HCT116 (cell line): ENCODE measurements around the gene ANGPTL4. TPM values are rescaled to one million over a fixed set of nuclear protein-coding genes. Genes with fewer than 3 reads are reported as not detected.

Experiments used
- ATAC-seq: fragments of 200-7000 bp; cut with Tn5 transposase; 2 replicates; pipeline ENCODE4 v1.9.1; 2020; ENCODE audit warnings: mild to moderate bottlenecking, moderate library complexity
- BruUV-seq: library from RNA; stranded (reverse); fragments of 400-500 nt; replicated peaks from 2 replicates; lab custom pipeline; 2021; lab: Mats Ljungman, UMichigan
- CTCF ChIA-PET: fragments of 300-600 bp; sonication (Branson Sonifier 250); formaldehyde crosslinking; loops from one replicate; lab custom pipeline; 2021; ENCODE audit warnings: antibody characterized with exemption; lab: Charles Lee
- POLR2A ChIA-PET: fragments of 300-600, 350-600 bp; sonication (Branson Sonifier 250); formaldehyde crosslinking; loops from one replicate; lab custom pipeline; 2021; ENCODE audit warnings: antibody characterized with exemption; lab: Charles Lee
- RAD21 ChIA-PET, 2 experiments: fragments of 300-600 bp; sonication (Branson Sonifier 250); formaldehyde crosslinking; loops; one replicate each; lab custom pipeline; 2023; ENCODE audit warnings: low total read pairs in 2 of 2; ENCODE audit not compliant: uncharacterized antibody in 2 of 2, unreplicated experiment in 2 of 2, low non-redundant PET in 1 of 2; lab: Charles Lee
- DNase-seq: peaks from one replicate; pipeline ENCODE4 v3.0.0-alpha.2; 2010; ENCODE audit warnings: low read depth, low spot score
- H2AFZ ChIP-seq: fragments of 200-600 bp; shearing (Covaris generic), sonication (generic); 2 replicates; pipeline ENCODE4 v1.6.1; 2017; ENCODE audit warnings: low read depth, mixed run types, mixed read lengths, antibody characterized with exemption, low read length; ENCODE audit not compliant: poor library complexity, severe bottlenecking
- H3K27ac ChIP-seq: 2 replicates; pipeline ENCODE4 v1.5.1; 2012; ENCODE audit warnings: low read depth, low read length
- H3K27me3 ChIP-seq: fragments of 200-600 bp; sonication (generic); 2 replicates; pipeline ENCODE4 v1.6.1; 2016; ENCODE audit warnings: mixed run types, low read length, mixed read lengths; ENCODE audit not compliant: insufficient read depth
- H3K36me3 ChIP-seq, 2 experiments: fragments of 200-500 bp in 1 of 2; fragments of 200-600 bp in 1 of 2; sonication (Bioruptor generic) in 1 of 2; sonication (generic) in 1 of 2; 2 replicates each; pipeline versions ENCODE4 v1.5.1 to v1.6.1; 2014 to 2016; ENCODE audit warnings: low read length in 2 of 2, inconsistent platforms in 1 of 2, mixed read lengths in 1 of 2, mixed run types in 1 of 2; ENCODE audit not compliant: insufficient read depth in 2 of 2, control insufficient read depth in 1 of 2
- H3K4me1 ChIP-seq, 2 experiments: fragments of 200-600 bp in 1 of 2; sonication (generic) in 1 of 2; 2 replicates each; pipeline versions ENCODE4 v1.5.1 to v1.6.1; 2012 to 2017; ENCODE audit warnings: low read length in 2 of 2, inconsistent platforms in 1 of 2, mild to moderate bottlenecking in 1 of 2, mixed read lengths in 1 of 2, mixed run types in 1 of 2, moderate library complexity in 1 of 2; ENCODE audit not compliant: insufficient read depth in 2 of 2, control insufficient read depth in 1 of 2
- H3K4me2 ChIP-seq: fragments of 200-600 bp; sonication (generic); 2 replicates; pipeline ENCODE4 v1.6.1; 2017; ENCODE audit warnings: mixed run types, low read length, mixed read lengths
- H3K4me3 ChIP-seq, 2 experiments: fragments of 200-600 bp in 1 of 2; sonication (generic) in 1 of 2; replicated peaks in 1 of 2; 2 replicates each; pipeline ENCODE4 v1.5.1; 2011 to 2016; ENCODE audit warnings: low read length in 2 of 2, control low read depth in 1 of 2, low read depth in 1 of 2, mild to moderate bottlenecking in 1 of 2, mixed read lengths in 1 of 2, mixed run types in 1 of 2
- H3K79me2 ChIP-seq: fragments of 200-600 bp; sonication (generic); 2 replicates; pipeline ENCODE4 v1.6.1; 2017; ENCODE audit warnings: mild to moderate bottlenecking, mixed run types, low read length, moderate library complexity, mixed read lengths; ENCODE audit not compliant: insufficient read depth
- H3K9ac ChIP-seq: fragments of 200-600 bp; sonication (generic); 2 replicates; pipeline ENCODE4 v1.6.1; 2016; ENCODE audit warnings: low read length, mixed read lengths
- H3K9me2 ChIP-seq: fragments of 200-600 bp; sonication (generic), shearing (Covaris generic); 2 replicates; pipeline ENCODE4 v1.6.1; 2017; ENCODE audit warnings: mixed run types, mild to moderate bottlenecking, moderate library complexity; ENCODE audit not compliant: insufficient read depth
- H3K9me3 ChIP-seq, 2 experiments: fragments of 200-500 bp in 1 of 2; fragments of 200-600 bp in 1 of 2; sonication (Bioruptor generic) in 1 of 2; sonication (generic) in 1 of 2; 2 replicates each; pipeline ENCODE4 v1.6.1; 2014 to 2017; ENCODE audit warnings: low read length in 2 of 2, mixed read lengths in 2 of 2, inconsistent platforms in 1 of 2, low read depth in 1 of 2, mild to moderate bottlenecking in 1 of 2, mixed run types in 1 of 2, moderate library complexity in 1 of 2; ENCODE audit not compliant: control insufficient read depth in 1 of 2, insufficient read depth in 1 of 2
- H4K20me1 ChIP-seq: fragments of 200-600 bp; sonication (generic), shearing (Covaris generic); 2 replicates; pipeline ENCODE4 v1.6.1; 2017; ENCODE audit warnings: mixed run types, mild to moderate bottlenecking, moderate library complexity; ENCODE audit not compliant: insufficient read depth
- CBX3 ChIP-seq: IDR thresholded peaks from 2 replicates; pipeline ENCODE4 v1.6.1; 2012; ENCODE audit warnings: low read depth
- ELF1 ChIP-seq: IDR thresholded peaks from 2 replicates; pipeline ENCODE4 v1.6.1; 2012; ENCODE audit warnings: low read depth, borderline replicate concordance
- EZH2 ChIP-seq: fragments of 200-600 bp; sonication (generic); IDR thresholded peaks from 2 replicates; pipeline ENCODE4 v1.6.1; 2017; ENCODE audit warnings: antibody characterized with exemption, mixed run types
- FOSL1 ChIP-seq: IDR thresholded peaks from 2 replicates; pipeline ENCODE4 v1.6.1; 2012; ENCODE audit warnings: low read depth
- JUND ChIP-seq: IDR thresholded peaks from 2 replicates; pipeline ENCODE4 v1.6.1; 2012
- POLR2AphosphoS5 ChIP-seq: IDR thresholded peaks from 2 replicates; pipeline ENCODE4 v1.6.1; 2011; ENCODE audit warnings: mild to moderate bottlenecking, low read depth, low read length, moderate library complexity
- RAD21 ChIP-seq: IDR thresholded peaks from 2 replicates; pipeline ENCODE4 v1.6.1; 2012; ENCODE audit warnings: low read depth, mild to moderate bottlenecking
- SIN3A ChIP-seq: IDR thresholded peaks from 2 replicates; pipeline ENCODE4 v1.6.1; 2012; ENCODE audit warnings: low read depth
- SRF ChIP-seq: IDR thresholded peaks from 2 replicates; pipeline ENCODE4 v1.6.1; 2012; ENCODE audit warnings: low read depth
- intact Hi-C: fragments of 100-400 bp; cut with micrococcal nuclease; formaldehyde crosslinking; loops from 2 replicates; pipeline ENCODE4 v1.10.0; 2022
- total RNA-seq: library from RNA; stranded (reverse); gene quantifications from one replicate; pipeline ENCODE4 v1.2.1, GENCODE V29; 2021; ENCODE audit not compliant: unreplicated experiment
- TF ChIP-seq, protein P1 (sequence below): IDR thresholded peaks from 2 replicates; pipeline ENCODE4 v1.6.1; 2012
- TF ChIP-seq, protein P2 (sequence below): IDR thresholded peaks from 2 replicates; pipeline ENCODE4 v1.6.1; 2012
- TF ChIP-seq, protein P3 (sequence below): IDR thresholded peaks from 2 replicates; pipeline ENCODE4 v1.6.1; 2012; ENCODE audit warnings: low read depth
- TF ChIP-seq, protein P4 (sequence below): IDR thresholded peaks from 2 replicates; pipeline ENCODE4 v1.6.1; 2011; ENCODE audit warnings: mild to moderate bottlenecking, low read length, moderate library complexity; ENCODE audit not compliant: insufficient replicate concordance; ENCODE audit errors: extremely low read depth

The ANGPTL4 gene
- total RNA-seq, 1 experiment from 2014 or later, result 54.8 TPM

DNA sequence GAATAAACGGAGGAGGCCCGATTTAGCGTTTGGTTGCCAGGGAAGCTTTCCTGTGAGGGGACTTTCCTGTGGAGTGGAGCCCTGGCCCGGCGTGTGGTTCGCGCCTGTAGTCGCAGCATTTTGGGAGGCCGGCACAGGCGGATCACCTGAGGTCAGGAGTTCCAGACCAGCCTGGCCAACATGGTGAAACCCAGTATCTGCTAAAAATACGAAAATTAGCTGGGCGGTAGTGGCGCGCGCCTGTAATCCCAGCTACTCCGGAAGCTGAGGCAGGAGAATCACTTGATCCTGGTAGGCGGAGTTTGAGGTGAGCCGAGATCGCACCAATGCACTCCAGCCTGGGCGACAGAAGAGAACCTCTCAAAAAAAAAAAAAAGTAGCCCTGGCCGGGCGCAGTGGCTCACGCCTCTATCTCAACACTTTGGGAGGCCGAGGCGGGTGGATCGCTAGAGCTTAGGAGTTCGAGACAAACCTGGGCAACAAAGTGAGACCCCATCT lies 27.8 kb upstream of the ANGPTL4 start:
- Histone ChIP-seq H4K20me1 (no peaks in the 10 kb centered on the region), H3K9me2 (no peaks in the 10 kb centered on the region), H3K27me3 (no peaks in the 10 kb centered on the region), H2AFZ (peak overlapping the region; percentile 32), H3K79me2 (peaks cover 15% of the 10 kb centered on the region), H3K27ac (peak overlapping the region; percentile 100), H3K4me2 (peak overlapping the region; percentile 97), H3K9me3 (no peaks in the 10 kb centered on the region), H3K4me1 (peaks cover 18 to 31% of the 10 kb centered on the region in 2 experiments), H3K36me3 (no peaks in the 10 kb centered on the region), H3K4me3 (peak overlapping the region; percentile 40 to 82), H3K9ac (peak overlapping the region; percentile 90)
- CTCF ChIA-PET, result interaction anchor here (0.9 to 3.5 kb wide), 10 partner anchors 8 to 392 kb away, joined by 3 to 21 read pairs (median 4); partner anchors contain the start of gene TIMM44
- no TSS peak for BruUV-seq
- intact Hi-C loops, result loop anchor here (10.0 kb wide), 1 partner anchor 181 kb away; no protein-coding TSS in a partner anchor
- no peak for TF ChIP-seq FOSL1
- TF ChIP-seq RAD21, result no peak
- TF ChIP-seq POLR2AphosphoS5, result peak; percentile 49; the same call in 1 of the 2 replicates
- POLR2A ChIA-PET, result interaction anchor here (0.7 to 4.5 kb wide), 3 partner anchors 14 to 239 kb away, joined by 4 to 37 read pairs (median 6); partner anchors contain the start of genes NDUFA7, RPS28 and ZNF414
- ATAC-seq, result peak; percentile 42
- no peak for DNase-seq
- RAD21 ChIA-PET, result interaction anchor here in 1 of 2 experiments (0.6 kb wide), 1 partner anchor 245 kb away, joined by 3 read pairs; no protein-coding TSS in a partner anchor

DNA sequence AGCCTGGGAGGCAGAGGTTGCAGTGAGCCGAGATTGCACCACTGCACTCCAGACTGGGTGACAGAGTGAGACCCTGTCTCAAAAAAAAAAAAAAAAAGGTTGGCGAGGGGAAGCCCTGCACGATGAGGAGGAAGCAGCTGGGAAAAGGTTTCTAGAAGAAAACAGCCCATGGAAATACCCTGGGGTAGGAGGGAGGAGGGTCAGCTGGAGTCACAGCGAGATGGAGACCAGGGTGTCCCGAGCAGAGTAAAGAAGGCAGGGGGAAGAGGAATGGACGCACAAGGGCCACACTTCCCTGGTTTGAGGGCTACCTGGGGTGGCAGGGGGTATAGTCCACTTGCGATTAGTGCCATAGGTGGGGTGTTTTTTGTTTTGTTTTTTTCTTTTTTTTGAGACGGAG lies 27.3 kb upstream of the ANGPTL4 start:
- POLR2A ChIA-PET, result interaction anchor here (0.7 to 4.5 kb wide), 3 partner anchors 14 to 238 kb away, joined by 4 to 37 read pairs (median 6); partner anchors contain the start of genes NDUFA7, RPS28 and ZNF414
- no peaks in the 10 kb centered on the region for H3K9me3 ChIP-seq
- TF ChIP-seq SRF (no peak), SIN3A (no peak), EZH2 (no peak), ELF1 (no peak), JUND (no peak), CBX3 (no peak)
- TF ChIP-seq, protein P1, sequence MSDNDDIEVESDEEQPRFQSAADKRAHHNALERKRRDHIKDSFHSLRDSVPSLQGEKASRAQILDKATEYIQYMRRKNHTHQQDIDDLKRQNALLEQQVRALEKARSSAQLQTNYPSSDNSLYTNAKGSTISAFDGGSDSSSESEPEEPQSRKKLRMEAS, result no peak
- TF ChIP-seq, protein P2, sequence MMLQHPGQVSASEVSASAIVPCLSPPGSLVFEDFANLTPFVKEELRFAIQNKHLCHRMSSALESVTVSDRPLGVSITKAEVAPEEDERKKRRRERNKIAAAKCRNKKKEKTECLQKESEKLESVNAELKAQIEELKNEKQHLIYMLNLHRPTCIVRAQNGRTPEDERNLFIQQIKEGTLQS, result no peak
- TF ChIP-seq, protein P3, sequence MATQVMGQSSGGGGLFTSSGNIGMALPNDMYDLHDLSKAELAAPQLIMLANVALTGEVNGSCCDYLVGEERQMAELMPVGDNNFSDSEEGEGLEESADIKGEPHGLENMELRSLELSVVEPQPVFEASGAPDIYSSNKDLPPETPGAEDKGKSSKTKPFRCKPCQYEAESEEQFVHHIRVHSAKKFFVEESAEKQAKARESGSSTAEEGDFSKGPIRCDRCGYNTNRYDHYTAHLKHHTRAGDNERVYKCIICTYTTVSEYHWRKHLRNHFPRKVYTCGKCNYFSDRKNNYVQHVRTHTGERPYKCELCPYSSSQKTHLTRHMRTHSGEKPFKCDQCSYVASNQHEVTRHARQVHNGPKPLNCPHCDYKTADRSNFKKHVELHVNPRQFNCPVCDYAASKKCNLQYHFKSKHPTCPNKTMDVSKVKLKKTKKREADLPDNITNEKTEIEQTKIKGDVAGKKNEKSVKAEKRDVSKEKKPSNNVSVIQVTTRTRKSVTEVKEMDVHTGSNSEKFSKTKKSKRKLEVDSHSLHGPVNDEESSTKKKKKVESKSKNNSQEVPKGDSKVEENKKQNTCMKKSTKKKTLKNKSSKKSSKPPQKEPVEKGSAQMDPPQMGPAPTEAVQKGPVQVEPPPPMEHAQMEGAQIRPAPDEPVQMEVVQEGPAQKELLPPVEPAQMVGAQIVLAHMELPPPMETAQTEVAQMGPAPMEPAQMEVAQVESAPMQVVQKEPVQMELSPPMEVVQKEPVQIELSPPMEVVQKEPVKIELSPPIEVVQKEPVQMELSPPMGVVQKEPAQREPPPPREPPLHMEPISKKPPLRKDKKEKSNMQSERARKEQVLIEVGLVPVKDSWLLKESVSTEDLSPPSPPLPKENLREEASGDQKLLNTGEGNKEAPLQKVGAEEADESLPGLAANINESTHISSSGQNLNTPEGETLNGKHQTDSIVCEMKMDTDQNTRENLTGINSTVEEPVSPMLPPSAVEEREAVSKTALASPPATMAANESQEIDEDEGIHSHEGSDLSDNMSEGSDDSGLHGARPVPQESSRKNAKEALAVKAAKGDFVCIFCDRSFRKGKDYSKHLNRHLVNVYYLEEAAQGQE, result no peak
- TF ChIP-seq, protein P4, sequence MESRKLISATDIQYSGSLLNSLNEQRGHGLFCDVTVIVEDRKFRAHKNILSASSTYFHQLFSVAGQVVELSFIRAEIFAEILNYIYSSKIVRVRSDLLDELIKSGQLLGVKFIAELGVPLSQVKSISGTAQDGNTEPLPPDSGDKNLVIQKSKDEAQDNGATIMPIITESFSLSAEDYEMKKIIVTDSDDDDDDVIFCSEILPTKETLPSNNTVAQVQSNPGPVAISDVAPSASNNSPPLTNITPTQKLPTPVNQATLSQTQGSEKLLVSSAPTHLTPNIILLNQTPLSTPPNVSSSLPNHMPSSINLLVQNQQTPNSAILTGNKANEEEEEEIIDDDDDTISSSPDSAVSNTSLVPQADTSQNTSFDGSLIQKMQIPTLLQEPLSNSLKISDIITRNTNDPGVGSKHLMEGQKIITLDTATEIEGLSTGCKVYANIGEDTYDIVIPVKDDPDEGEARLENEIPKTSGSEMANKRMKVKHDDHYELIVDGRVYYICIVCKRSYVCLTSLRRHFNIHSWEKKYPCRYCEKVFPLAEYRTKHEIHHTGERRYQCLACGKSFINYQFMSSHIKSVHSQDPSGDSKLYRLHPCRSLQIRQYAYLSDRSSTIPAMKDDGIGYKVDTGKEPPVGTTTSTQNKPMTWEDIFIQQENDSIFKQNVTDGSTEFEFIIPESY, result no peak

More for the DNA sequence above, 27.3 kb upstream of the ANGPTL4 start:
- intact Hi-C loops, result loop anchor here (10.0 kb wide), 1 partner anchor 182 kb away; no protein-coding TSS in a partner anchor
- H3K79me2 ChIP-seq, result peaks cover 15% of the 10 kb centered on the region
- no peaks in the 10 kb centered on the region for H3K27me3 ChIP-seq
- H3K9me2 ChIP-seq, result no peaks in the 10 kb centered on the region
- CTCF ChIA-PET, result interaction anchor here (1.3 to 3.5 kb wide), 4 partner anchors 11 to 393 kb away, joined by 3 to 21 read pairs (median 3); partner anchors contain the start of gene TIMM44
- H3K4me3 ChIP-seq, result peak overlapping the region in 1 of 2 experiments; percentile 82; a peak in 3 of 4 replicates
- H3K9ac ChIP-seq, result peak overlapping the region; percentile 90
- RAD21 ChIA-PET, result no interaction called here
- ATAC-seq (no peak), DNase-seq (no peak)
- peaks cover 18 to 31% of the 10 kb centered on the region in 2 experiments for H3K4me1 ChIP-seq
- no peaks in the 10 kb centered on the region for H4K20me1 ChIP-seq
- peak overlapping the region; percentile 97 for H3K4me2 ChIP-seq
- H3K36me3 ChIP-seq, result no peaks in the 10 kb centered on the region
- H3K27ac ChIP-seq, result peak overlapping the region; percentile 100
- BruUV-seq, result no TSS peak
- no peak overlapping the region for H2AFZ ChIP-seq
